H1 (cell line): ENCODE measurements around the gene CRYGN. TPM values are rescaled to one million over a fixed set of nuclear protein-coding genes. Genes with fewer than 3 reads are reported as not detected.

Experiments
- CTCF ChIA-PET: fragments of 300-600 bp; sonication (Branson Sonifier 250); formaldehyde crosslinking; loops from one replicate; lab custom pipeline; 2021; ENCODE audit not compliant: partially characterized antibody; lab: Charles Lee
- POLR2A ChIA-PET: fragments of 300-600 bp; sonication (Branson Sonifier 250); formaldehyde crosslinking; loops from one replicate; lab custom pipeline; 2021; ENCODE audit warnings: inconsistent platforms; ENCODE audit not compliant: partially characterized antibody; lab: Charles Lee
- DNase-seq, 2 experiments: peaks; one replicate each; pipeline versions ENCODE4 v3.0.0 to v3.0.0-alpha.2; 2010 to 2022; ENCODE audit warnings: low spot score in 2 of 2, low read depth in 1 of 2, mixed read lengths in 1 of 2
- FAIRE-seq: peaks from 2 replicates; lab custom pipeline; 2011; peaks lifted over from hg19 to GRCh38; lab: Jason Lieb, UNC
- H2AFZ ChIP-seq: 2 replicates; pipeline ENCODE4 v1.8.1; 2012; ENCODE audit warnings: low read length, inconsistent platforms
- H2AK5ac ChIP-seq: 2 replicates; pipeline ENCODE4 v1.6.1; 2013; ENCODE audit warnings: low read depth, low read length
- H2BK120ac ChIP-seq: replicated peaks from 2 replicates; pipeline ENCODE3; 2013; ENCODE audit warnings: low read depth, low read length, inconsistent platforms
- H2BK12ac ChIP-seq: 2 replicates; pipeline ENCODE4 v1.6.1; 2013; ENCODE audit warnings: low read depth, low read length
- H2BK15ac ChIP-seq: 2 replicates; pipeline ENCODE4 v1.6.1; 2013; ENCODE audit warnings: low read length
- H2BK20ac ChIP-seq: 2 replicates; pipeline ENCODE4 v1.6.1; 2013; ENCODE audit warnings: low read length
- H2BK5ac ChIP-seq: 2 replicates; pipeline ENCODE4 v1.6.1; 2013; ENCODE audit warnings: low read depth, low read length
- H3K14ac ChIP-seq: 2 replicates; pipeline ENCODE4 v1.6.1; 2013; ENCODE audit warnings: inconsistent platforms; ENCODE audit not compliant: insufficient read length
- H3K18ac ChIP-seq: 2 replicates; pipeline ENCODE4 v1.6.1; 2013; ENCODE audit warnings: low read length; ENCODE audit errors: extremely low read depth
- H3K23ac ChIP-seq: 2 replicates; pipeline ENCODE4 v1.6.1; 2013; ENCODE audit warnings: inconsistent platforms; ENCODE audit not compliant: insufficient read length
- H3K23me2 ChIP-seq: 2 replicates; pipeline ENCODE4 v1.6.1; 2013; ENCODE audit warnings: low read depth, low read length
- H3K27ac ChIP-seq: 2 replicates; pipeline ENCODE4 v1.6.1; 2011; ENCODE audit warnings: low read depth, low read length, inconsistent platforms
- H3K27me3 ChIP-seq, 4 experiments: replicated peaks in 1 of 4; 1 replicate in 1 of 4; 2 replicates in 3 of 4; pipeline versions ENCODE4 v1.6.1 to v1.8.1; 2011 to 2013; ENCODE audit warnings: low read length in 3 of 4, mild to moderate bottlenecking in 3 of 4, inconsistent platforms in 2 of 4, mixed read lengths in 2 of 4, moderate library complexity in 1 of 4; ENCODE audit not compliant: control insufficient read depth in 3 of 4, insufficient read depth in 3 of 4; ENCODE audit errors: extremely low read depth in 1 of 4
- H3K36me3 ChIP-seq, 4 experiments: 2 replicates each; pipeline versions ENCODE4 v1.6.1 to v1.8.1; 2011 to 2013; ENCODE audit warnings: mild to moderate bottlenecking in 4 of 4, low read length in 3 of 4, moderate library complexity in 2 of 4, control low read depth in 1 of 4, inconsistent platforms in 1 of 4; ENCODE audit not compliant: insufficient read depth in 4 of 4, control insufficient read depth in 2 of 4
- H3K4ac ChIP-seq: replicated peaks from 2 replicates; pipeline ENCODE3; 2013; ENCODE audit warnings: low read length, low read depth, mixed read lengths, inconsistent platforms; ENCODE audit not compliant: insufficient read length
- H3K4me1 ChIP-seq, 4 experiments: replicated peaks in 1 of 4; 1 replicate in 1 of 4; 2 replicates in 3 of 4; pipeline versions ENCODE4 v1.6.1 to v1.8.1; 2011 to 2013; ENCODE audit warnings: low read length in 3 of 4, inconsistent platforms in 2 of 4, mixed read lengths in 1 of 4; ENCODE audit not compliant: insufficient read depth in 4 of 4, control insufficient read depth in 3 of 4
- H3K4me2 ChIP-seq, 2 experiments: 2 replicates each; pipeline versions ENCODE4 v1.6.1 to v1.8.1; 2011 to 2013; ENCODE audit warnings: low read depth in 2 of 2, low read length in 2 of 2, control low read depth in 1 of 2, inconsistent platforms in 1 of 2, mild to moderate bottlenecking in 1 of 2; ENCODE audit not compliant: insufficient read depth in 1 of 2
- H3K4me3 ChIP-seq, 4 experiments: fragments of 200-600, 300-600 bp in 1 of 4; sonication (generic), shearing (Covaris generic), sonication (Bioruptor Twin) in 1 of 4; 2 replicates each; pipeline versions ENCODE4 v1.5.1 to v1.8.1; 2011 to 2016; ENCODE audit warnings: low read length in 4 of 4, low read depth in 3 of 4, control low read depth in 2 of 4, inconsistent platforms in 2 of 4, mild to moderate bottlenecking in 2 of 4, mixed read lengths in 1 of 4, moderate library complexity in 1 of 4; ENCODE audit not compliant: insufficient read depth in 2 of 4; ENCODE audit errors: extremely low read depth in 1 of 4
- H3K56ac ChIP-seq: replicated peaks from 2 replicates; pipeline ENCODE3; 2013; ENCODE audit warnings: low read depth, mild to moderate bottlenecking, mixed read lengths, low read length, inconsistent platforms; ENCODE audit not compliant: insufficient read length
- H3K79me1 ChIP-seq: 2 replicates; pipeline ENCODE4 v1.6.1; 2013; ENCODE audit warnings: low read depth, low read length, control low read depth
- H3K79me2 ChIP-seq, 2 experiments: 2 replicates each; pipeline versions ENCODE4 v1.6.1 to v1.8.1; 2012 to 2013; ENCODE audit warnings: low read length in 2 of 2, mild to moderate bottlenecking in 2 of 2, inconsistent platforms in 1 of 2; ENCODE audit not compliant: insufficient read depth in 2 of 2, control insufficient read depth in 1 of 2
- H3K9ac ChIP-seq, 4 experiments: replicated peaks in 1 of 4; 1 replicate in 1 of 4; 2 replicates in 3 of 4; pipeline versions ENCODE4 v1.6.1 to v1.8.1; 2011 to 2013; ENCODE audit warnings: low read depth in 3 of 4, low read length in 3 of 4, control low read depth in 2 of 4, mild to moderate bottlenecking in 2 of 4, moderate library complexity in 2 of 4, inconsistent platforms in 1 of 4; ENCODE audit errors: extremely low read depth in 1 of 4
- H3K9me3 ChIP-seq, 2 experiments: 2 replicates each; pipeline versions ENCODE4 v1.6.1 to v1.8.1; 2012 to 2013; ENCODE audit warnings: mild to moderate bottlenecking in 2 of 2, moderate library complexity in 2 of 2, control low read depth in 1 of 2, inconsistent platforms in 1 of 2, low read depth in 1 of 2, low read length in 1 of 2, mixed read lengths in 1 of 2; ENCODE audit not compliant: insufficient read depth in 2 of 2
- H4K20me1 ChIP-seq, 2 experiments: replicated peaks in 1 of 2; 2 replicates each; pipeline versions ENCODE3 to v1.8.1; 2011 to 2013; ENCODE audit warnings: inconsistent platforms in 2 of 2, low read length in 2 of 2, mild to moderate bottlenecking in 1 of 2; ENCODE audit not compliant: insufficient read depth in 2 of 2, control insufficient read depth in 1 of 2
- H4K5ac ChIP-seq: 2 replicates; pipeline ENCODE4 v1.6.1; 2013; ENCODE audit warnings: low read length, low read depth, mixed read lengths, inconsistent platforms; ENCODE audit not compliant: insufficient read length
- H4K8ac ChIP-seq: 2 replicates; pipeline ENCODE4 v1.8.0; 2013; ENCODE audit warnings: mild to moderate bottlenecking, moderate library complexity, low read length, inconsistent platforms; ENCODE audit not compliant: insufficient read depth; ENCODE audit errors: extremely low read depth
- H4K91ac ChIP-seq: replicated peaks from 2 replicates; pipeline ENCODE3; 2013; ENCODE audit warnings: low read length, mixed read lengths, inconsistent platforms; ENCODE audit not compliant: insufficient read length
- POU5F1 ChIP-seq: IDR thresholded peaks from 2 replicates; pipeline ENCODE4 v1.6.1; 2011; ENCODE audit warnings: low read depth, mild to moderate bottlenecking, low read length, moderate library complexity
- RAD21 ChIP-seq, 2 experiments: IDR thresholded peaks in 1 of 2; conservative IDR thresholded peaks in 1 of 2; 2 replicates each; pipeline ENCODE4 v1.6.1; 2011; ENCODE audit warnings: low read depth in 2 of 2, low read length in 2 of 2, improper control_type of control experiment in 1 of 2, inconsistent platforms in 1 of 2, mild to moderate bottlenecking in 1 of 2, moderate library complexity in 1 of 2
- SIRT6 ChIP-seq: IDR thresholded peaks from one replicate; pipeline ENCODE4 v1.7.1; 2012; ENCODE audit warnings: low read length, inconsistent platforms
- TAF7 ChIP-seq: optimal IDR thresholded peaks from 2 replicates; pipeline ENCODE3; 2011; ENCODE audit warnings: low read depth, mild to moderate bottlenecking, inconsistent platforms, low read length, moderate library complexity, borderline replicate concordance
- TEAD4 ChIP-seq: IDR thresholded peaks from 2 replicates; pipeline ENCODE4 v1.6.1; 2012; ENCODE audit warnings: low read depth, low read length, inconsistent platforms, mixed read lengths
- WGBS, 2 experiments: shearing (Covaris generic) in 1 of 2; methylation state at CpG; one replicate each; pipeline versions ENCODE4 v1.1.6 to v1.1.7; 2013 to 2015; ENCODE audit warnings: low lambda C conversion rate in 2 of 2, mixed read lengths in 2 of 2, inconsistent platforms in 1 of 2, low coverage in 1 of 2, missing lambda C conversion rate in 1 of 2; ENCODE audit not compliant: insufficient replicate concordance in 2 of 2, insufficient coverage in 1 of 2, insufficient read length in 1 of 2; ENCODE audit errors: extremely low coverage in 1 of 2, missing lambda C conversion rate in 1 of 2; 5-methylcytosine and 5-hydroxymethylcytosine counted together
- polyA plus RNA-seq, 7 experiments: library from polyadenylated mRNA; depleted of rRNA in 3 of 7; stranded (reverse) in 5 of 7; unstranded in 2 of 7; fragments of >200 nt in 5 of 7; fragments of 200-250 nt in 2 of 7; gene quantifications; 1 replicate in 5 of 7; 2 replicates in 1 of 7; 4 replicates in 1 of 7; pipeline versions ENCODE4 v1.2.1 to v1.2.3, GENCODE V29; 2011 to 2013; ENCODE audit warnings: missing spikeins in 2 of 7, mixed read lengths in 2 of 7
- total RNA-seq: library from RNA; stranded (reverse); fragmentation: NEBNext Ultra II Directional; extraction: Animal tissue kit (Norgen Biotek cat#: 25700); gene quantifications from 2 replicates; pipeline ENCODE4 v1.2.1, GENCODE V29; 2021
- TF ChIP-seq, protein P1 (sequence below): IDR thresholded peaks from 2 replicates; pipeline ENCODE4 v1.6.1; 2012; ENCODE audit warnings: inconsistent platforms

CRYGN gene
- total and polyA plus RNA-seq, 2 of the 8 experiments (the other 6 are each of a cell fraction or from before 2014, with no cell fraction given), result 0.98 to 1.6 TPM

- DNase-seq (no peak), FAIRE-seq (no peak)
- H3K9ac ChIP-seq, result no peak overlapping the region
- no peak overlapping the region for H2BK5ac ChIP-seq
- no peak overlapping the region for H3K27ac ChIP-seq
- H2AK5ac ChIP-seq, result no peak overlapping the region
- no peaks in the 10 kb centered on the region for H3K79me1 ChIP-seq
- H2BK15ac ChIP-seq, result no peak overlapping the region
- H2BK12ac ChIP-seq, result no peak overlapping the region
- WGBS, 2 experiments, result 83% methylated on average over 6 of the region's 6 CpGs; no CpG with 5 or more reads in 1 of the 2 experiments
- no peaks in the 10 kb centered on the region for H3K36me3 ChIP-seq
- ChIA-PET CTCF (interaction anchor here (0.8 to 3.2 kb wide), 4 partner anchors 13 to 65 kb away, joined by 3 to 16 read pairs (median 14); no protein-coding TSS in a partner anchor), POLR2A (interaction anchor here (1.0 to 1.1 kb wide), 2 partner anchors 16 to 46 kb away, joined by 3 read pairs; no protein-coding TSS in a partner anchor)
- H3K9me3 ChIP-seq, result no peaks in the 10 kb centered on the region
- no peak overlapping the region for H3K14ac ChIP-seq
- no peaks in the 10 kb centered on the region for H3K79me2 ChIP-seq
- no peak overlapping the region for H2BK20ac ChIP-seq
- H4K20me1 ChIP-seq, result peaks cover 0 to 2% of the 10 kb centered on the region in 2 experiments
- no peak overlapping the region for H2BK120ac ChIP-seq
- H3K56ac ChIP-seq, result no peak overlapping the region
- no peak overlapping the region for H3K18ac ChIP-seq
- H2AFZ ChIP-seq, result no peak overlapping the region
- H3K27me3 ChIP-seq, result peaks cover 8 to 27% (median 22%) of the 10 kb centered on the region in 4 experiments
- H4K5ac ChIP-seq, result no peak overlapping the region
- H3K23me2 ChIP-seq, result peaks cover 14% of the 10 kb centered on the region; the same call in 1 of the 2 replicates
- H3K4me2 ChIP-seq, result no peak overlapping the region
- no peak overlapping the region for H3K4me3 ChIP-seq
- TF ChIP-seq TEAD4 (no peak), RAD21 (IDR thresholded peaks at IDR 0.05 in 1 of 2, conservative IDR thresholded peaks at IDR 0.05 in 1 of 2; ENCODE audit: low read depth in 2 of 2, low read length in 2 of 2) (no peak), POU5F1 (no peak), SIRT6 (no peak), TAF7 (no peak)
- TF ChIP-seq, protein P1, sequence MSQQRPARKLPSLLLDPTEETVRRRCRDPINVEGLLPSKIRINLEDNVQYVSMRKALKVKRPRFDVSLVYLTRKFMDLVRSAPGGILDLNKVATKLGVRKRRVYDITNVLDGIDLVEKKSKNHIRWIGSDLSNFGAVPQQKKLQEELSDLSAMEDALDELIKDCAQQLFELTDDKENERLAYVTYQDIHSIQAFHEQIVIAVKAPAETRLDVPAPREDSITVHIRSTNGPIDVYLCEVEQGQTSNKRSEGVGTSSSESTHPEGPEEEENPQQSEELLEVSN, result no peak
- H4K8ac ChIP-seq, result no peak overlapping the region
- H3K4ac ChIP-seq, result no peak overlapping the region
- H3K23ac ChIP-seq, result no peak overlapping the region
- H4K91ac ChIP-seq, result no peak overlapping the region
- H3K4me1 ChIP-seq, result peaks cover 0 to 30% (median 8%) of the 10 kb centered on the region in 4 experiments; a peak in 6 of 7 replicates
Measured at GRCh38 chr7:151384352-151384697, 55.6 kb downstream of the CRYGN start.
